Activated CD4-positive, CD25-positive, alpha-beta regulatory T cell treated with anti-CD3 and anti-CD28 coated beads, Interleukin-2, amount 50 U/mL, for 72 hours (primary cell): ENCODE data around the gene CD300E.
"Not testable (repeated sequence)": the region's sequence is repeated elsewhere in the genome, so short reads cannot be mapped to it uniquely, and the experiment has no call there.

Experiments
- DNase-seq: peaks from one replicate; pipeline ENCODE4 v3.0.0; 2021

The CD300E gene

DNA sequence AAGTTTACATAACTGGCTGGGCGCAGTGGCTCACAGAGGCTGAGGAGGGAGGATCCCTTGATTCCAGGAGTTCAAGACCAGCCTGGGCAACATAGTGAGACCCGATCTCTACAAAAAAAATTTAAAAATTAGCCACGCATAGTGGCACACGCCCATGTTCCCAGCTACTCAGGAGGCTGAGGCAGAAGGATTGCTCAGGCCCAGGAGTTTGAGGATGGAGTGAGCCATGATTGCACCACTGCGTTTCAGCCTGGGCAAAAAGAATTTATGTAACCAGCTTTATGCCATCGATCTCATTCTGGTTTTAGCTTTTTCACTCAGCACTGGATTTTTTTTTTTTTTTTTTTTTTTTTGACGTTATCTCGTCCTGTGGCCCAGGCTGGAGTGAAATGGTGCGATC is 9.1 kb upstream of the CD300E start:
- DNase-seq = no peak

GRCh38 chr17:74631468-74632450 is 8.2 kb upstream of the CD300E start:
- no peak for DNase-seq

- not testable (repeated sequence) for DNase-seq
These were observed 6.7 kb upstream of the CD300E start for GRCh38 chr17:74630251-74630650.

DNA sequence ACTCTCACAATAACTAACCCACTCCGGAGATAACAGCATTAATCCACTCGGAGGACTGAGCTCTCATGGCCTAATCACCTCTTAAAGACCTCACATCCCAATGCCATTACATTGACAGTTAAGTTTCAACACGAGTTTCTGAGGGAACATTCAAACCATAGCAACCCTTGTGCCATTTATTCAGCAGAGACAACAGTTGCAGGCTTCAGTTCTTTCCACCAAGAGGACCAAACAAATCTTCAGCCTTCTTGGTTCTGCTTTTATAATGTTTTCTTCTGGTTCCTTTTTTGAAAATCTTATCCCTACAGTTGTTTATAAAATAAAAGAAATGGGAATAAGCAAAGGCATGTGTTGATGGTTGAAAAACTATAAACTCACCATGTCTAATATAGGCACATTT is 2.1 kb upstream of the CD300E start:
- no peak for DNase-seq

GRCh38 chr17:74624131-74624530 is 593 bp upstream of the CD300E start:
- no peak for DNase-seq

- DNase-seq = no peak
These were observed 4.4 kb downstream of the CD300E start for GRCh38 chr17:74619077-74619673.

GRCh38 chr17:74618451-74618850 is 5.1 kb downstream of the CD300E start:
- DNase-seq = no peak

DNA sequence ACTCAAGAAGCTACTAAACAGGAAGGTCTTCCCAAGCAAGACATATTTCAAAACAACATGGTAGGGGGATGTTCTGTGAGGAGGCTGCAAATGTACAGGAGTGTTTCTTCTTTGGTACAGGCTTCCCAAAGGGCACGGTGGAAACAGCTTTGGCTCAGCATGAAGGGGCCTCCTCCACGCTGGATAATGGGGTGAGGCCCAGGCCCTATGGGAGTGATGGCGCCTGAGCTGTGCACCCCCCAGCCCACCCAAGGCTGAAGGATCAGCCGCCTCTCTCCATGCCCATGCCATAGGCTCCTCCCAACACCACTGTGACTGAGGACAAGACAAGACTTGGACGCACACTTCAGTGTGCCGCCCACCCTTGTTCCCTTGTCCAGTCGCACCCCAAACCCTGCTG is 6.8 kb downstream of the CD300E start:
- no peak for DNase-seq

GRCh38 chr17:74612046-74612445 is 11.5 kb downstream of the CD300E start:
- no peak for DNase-seq

DNA sequence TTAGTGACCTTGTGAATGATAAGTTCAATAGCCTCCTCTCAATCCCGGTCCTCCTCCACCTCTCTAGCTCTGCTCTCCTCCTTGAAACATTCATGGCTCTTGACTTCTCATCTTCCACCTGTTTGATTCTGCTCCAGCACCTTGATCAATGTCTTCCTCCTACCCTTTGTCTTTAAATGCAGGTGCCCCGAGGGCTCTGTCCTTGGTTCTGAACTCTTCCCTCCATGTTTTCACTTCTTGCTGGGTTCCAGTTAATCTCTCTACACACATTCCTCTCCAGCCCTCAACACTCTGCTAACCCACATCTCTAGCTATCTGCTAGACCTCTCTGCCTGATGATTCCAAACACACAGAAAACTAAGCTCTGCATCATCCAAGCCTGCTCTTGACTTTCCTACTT is 13.4 kb downstream of the CD300E start:
- DNase-seq = no peak

- DNase-seq = no peak
These were observed 15.0 kb downstream of the CD300E start for GRCh38 chr17:74608511-74608910.

GRCh38 chr17:74607221-74607620 is 16.3 kb downstream of the CD300E start:
- DNase-seq = no peak

DNA sequence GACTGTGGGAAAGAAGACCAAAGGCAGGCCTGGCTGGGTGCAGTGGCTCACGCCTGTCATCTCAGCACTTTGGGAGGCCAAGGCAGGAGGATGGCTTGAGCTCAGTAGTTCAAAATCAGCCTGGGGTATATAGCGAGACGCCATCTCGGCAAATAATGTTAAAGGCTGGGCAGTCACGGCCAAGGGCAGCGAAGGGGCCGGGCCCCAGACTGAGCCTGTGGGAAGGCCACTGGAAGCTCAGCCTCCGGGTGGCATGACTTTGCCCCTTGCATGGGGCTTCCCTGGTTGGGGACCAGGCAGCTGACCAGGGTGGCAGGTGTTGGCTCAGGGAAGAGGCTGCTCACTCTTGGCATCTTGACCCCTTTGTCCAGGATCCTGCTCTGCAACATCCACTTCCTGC is 17.5 kb downstream of the CD300E start:
- no peak for DNase-seq

DNA sequence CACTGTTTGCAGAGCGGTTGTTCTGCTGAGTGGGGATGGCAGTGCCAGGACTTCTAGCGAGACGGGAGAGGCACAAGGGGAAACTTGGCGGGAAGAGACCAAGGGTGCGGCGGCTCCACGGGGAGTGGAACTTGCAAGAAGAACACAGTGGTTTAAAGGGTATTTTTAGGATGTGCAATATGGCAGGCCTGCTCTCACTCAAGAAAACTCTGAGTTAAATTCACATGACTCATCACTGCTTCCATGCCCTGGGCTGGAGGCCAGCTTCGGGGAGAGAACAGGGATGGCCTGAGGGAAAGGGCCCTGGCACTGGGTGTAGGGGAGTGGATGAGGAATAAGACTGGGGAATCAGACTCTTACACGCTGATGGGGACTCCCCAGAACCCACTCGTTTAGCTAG is 18.2 kb downstream of the CD300E start:
- DNase-seq = no peak

DNA sequence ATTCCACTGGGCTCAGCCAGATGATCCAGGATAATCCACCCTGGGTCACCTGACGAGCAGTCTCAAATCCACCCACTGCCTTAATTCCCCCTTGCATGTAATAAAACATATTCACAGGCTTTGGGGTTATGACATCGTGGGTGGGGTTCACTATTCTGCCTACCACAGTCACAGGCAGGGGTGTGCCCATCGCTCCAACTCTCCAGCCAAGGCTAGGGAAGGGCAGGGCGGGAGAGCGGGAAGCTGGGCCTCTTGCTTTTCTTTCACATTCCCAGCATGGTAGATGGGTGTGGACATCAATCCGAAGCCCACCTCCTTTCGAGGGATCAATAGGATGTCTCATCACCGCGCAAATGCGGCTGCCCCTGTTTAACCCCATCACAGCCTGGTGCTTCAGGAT is 18.8 kb downstream of the CD300E start:
- DNase-seq = no peak

DNA sequence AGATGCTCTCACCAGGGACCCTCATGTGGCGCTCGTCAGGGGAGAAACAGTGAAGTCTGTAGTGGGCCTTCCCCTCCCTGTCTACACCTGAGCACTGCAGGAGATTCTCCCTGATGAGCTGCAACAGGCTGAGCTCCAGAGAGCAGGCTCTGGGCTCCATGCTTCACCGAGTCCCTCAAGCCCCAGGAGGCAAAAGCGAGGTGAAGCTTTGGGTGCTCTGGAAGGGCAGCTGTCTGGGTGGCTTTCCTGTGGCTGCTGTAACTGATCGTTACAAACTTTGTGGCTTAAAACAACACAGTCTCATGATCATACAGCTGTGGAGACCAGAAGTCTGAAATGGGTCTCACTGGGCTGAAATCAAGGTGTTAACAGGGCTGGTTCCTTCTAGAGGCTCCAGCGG is 19.3 kb downstream of the CD300E start:
- no peak for DNase-seq

DNA sequence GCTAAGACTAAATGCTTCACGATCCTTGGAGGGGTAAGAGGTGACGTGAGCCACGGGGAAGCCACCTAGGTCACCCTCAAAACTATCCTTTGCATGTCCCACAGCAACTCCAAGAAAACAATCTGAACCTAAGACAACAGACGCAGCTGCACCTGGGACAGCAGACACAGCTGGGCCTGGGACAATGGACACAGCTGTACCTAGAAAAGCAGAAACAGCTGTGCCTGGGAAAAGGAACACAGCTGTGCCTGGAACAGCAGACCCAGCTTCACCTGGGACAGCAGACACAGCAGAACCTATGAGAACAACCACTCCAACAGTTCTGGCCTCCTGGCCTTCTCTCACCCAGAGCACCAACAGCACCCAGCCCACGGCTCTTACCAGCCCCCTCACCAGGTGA is 19.8 kb downstream of the CD300E start:
- no peak for DNase-seq

GRCh38 chr17:74603037-74603635 is 20.4 kb downstream of the CD300E start:
- no peak for DNase-seq

GRCh38 chr17:74601944-74602572 is 21.5 kb downstream of the CD300E start:
- DNase-seq = no peak

- DNase-seq = no peak
These were observed 24.0 kb downstream of the CD300E start for GRCh38 chr17:74599448-74599939.

- DNase-seq = no peak
These were observed 24.5 kb downstream of the CD300E start for GRCh38 chr17:74599023-74599399.

GRCh38 chr17:74598346-74599022 is 25.1 kb downstream of the CD300E start:
- no peak for DNase-seq
